Endothelial cell of umbilical vein (primary cell): ENCODE results near the gene IDUA. TPM values are rescaled to one million over a fixed set of nuclear protein-coding genes. Genes with fewer than 3 reads are reported as not detected.

Source experiments
- BruUV-seq: library from RNA; stranded (reverse); fragments of 400-500 nt; replicated peaks from 2 replicates; lab custom pipeline; 2021; lab: Mats Ljungman, UMichigan
- CTCF ChIA-PET: fragments of 300-600, 350-600 bp; sonication (Branson Sonifier 250); formaldehyde crosslinking; loops from one replicate; lab custom pipeline; 2021; ENCODE audit warnings: antibody characterized with exemption, inconsistent platforms; lab: Charles Lee
- POLR2A ChIA-PET: fragments of 300-600, 350-600 bp; sonication (Branson Sonifier 250); formaldehyde crosslinking; loops from one replicate; lab custom pipeline; 2021; ENCODE audit warnings: antibody characterized with exemption, inconsistent platforms; lab: Charles Lee
- DNase-seq: peaks from one replicate; pipeline ENCODE4 v3.0.0-alpha.2; 2011; ENCODE audit warnings: low read depth, low spot score
- FAIRE-seq: peaks from 2 replicates; lab custom pipeline; 2011; peaks lifted over from hg19 to GRCh38; lab: Jason Lieb, UNC
- H2AFZ ChIP-seq: 2 replicates; pipeline ENCODE4 v1.6.0; 2012; ENCODE audit warnings: low read depth, low read length, control low read depth, inconsistent platforms
- H3K27ac ChIP-seq: 2 replicates; pipeline ENCODE4 v1.5.1; 2011; ENCODE audit warnings: low read depth, mild to moderate bottlenecking, control low read depth, low read length, moderate library complexity; ENCODE audit not compliant: insufficient read depth
- H3K27me3 ChIP-seq, 2 experiments: 2 replicates each; pipeline versions ENCODE4 v1.6.0 to v1.6.1; 2011; ENCODE audit warnings: low read length in 2 of 2, mixed read lengths in 1 of 2; ENCODE audit not compliant: control insufficient read depth in 2 of 2, insufficient read depth in 2 of 2
- H3K36me3 ChIP-seq, 2 experiments: 2 replicates in 1 of 2; 3 replicates in 1 of 2; pipeline ENCODE4 v1.5.1; 2011; ENCODE audit warnings: low read length in 2 of 2, mild to moderate bottlenecking in 1 of 2, moderate library complexity in 1 of 2; ENCODE audit not compliant: control insufficient read depth in 2 of 2, insufficient read depth in 2 of 2; ENCODE audit errors: extremely low read depth in 1 of 2
- H3K4me1 ChIP-seq: 3 replicates; pipeline ENCODE4 v1.5.1; 2011; ENCODE audit warnings: mild to moderate bottlenecking, low read length; ENCODE audit not compliant: control insufficient read depth, insufficient read depth; ENCODE audit errors: extremely low read depth
- H3K4me2 ChIP-seq: 2 replicates; pipeline ENCODE4 v1.6.1; 2011; ENCODE audit warnings: low read length, control low read depth, mixed read lengths; ENCODE audit not compliant: insufficient read depth
- H3K4me3 ChIP-seq, 3 experiments: fragments of 200-600 bp in 1 of 3; sonication (generic), shearing (Covaris generic) in 1 of 3; replicated peaks in 1 of 3; 2 replicates each; pipeline ENCODE4 v1.5.1; 2011 to 2016; ENCODE audit warnings: control low read depth in 3 of 3, low read length in 3 of 3, mild to moderate bottlenecking in 2 of 3, inconsistent platforms in 1 of 3, low read depth in 1 of 3, moderate library complexity in 1 of 3; ENCODE audit not compliant: insufficient read depth in 1 of 3
- H3K79me2 ChIP-seq: 2 replicates; pipeline ENCODE4 v1.6.0; 2012; ENCODE audit warnings: low read length, inconsistent platforms; ENCODE audit not compliant: control insufficient read depth, insufficient read depth
- H3K9ac ChIP-seq: replicated peaks from 2 replicates; pipeline ENCODE3; 2011; ENCODE audit warnings: low read length, control low read depth; ENCODE audit not compliant: insufficient read depth; ENCODE audit errors: extremely low read depth
- H3K9me1 ChIP-seq: replicated peaks from 3 replicates; pipeline ENCODE4 v1.6.0; 2011; ENCODE audit warnings: mild to moderate bottlenecking, low read length; ENCODE audit not compliant: control insufficient read depth, insufficient read depth; ENCODE audit errors: extremely low read depth
- H3K9me3 ChIP-seq: replicated peaks from 2 replicates; pipeline ENCODE4 v1.5.1; 2012; ENCODE audit warnings: low read length, inconsistent platforms; ENCODE audit not compliant: control insufficient read depth, insufficient read depth
- H4K20me1 ChIP-seq: replicated peaks from 2 replicates; pipeline ENCODE3; 2011; ENCODE audit warnings: mild to moderate bottlenecking, low read length; ENCODE audit not compliant: control insufficient read depth, insufficient read depth; ENCODE audit errors: extremely low read depth
- EZH2 ChIP-seq: IDR thresholded peaks from 2 replicates; pipeline ENCODE4 v1.6.1; 2012; ENCODE audit warnings: borderline replicate concordance, low read depth, mild to moderate bottlenecking, moderate library complexity, low read length, inconsistent platforms; ENCODE audit not compliant: severe bottlenecking
- FOS ChIP-seq: IDR thresholded peaks from 2 replicates; pipeline ENCODE4 v1.6.1; 2011; ENCODE audit warnings: mild to moderate bottlenecking, low read length, moderate library complexity, borderline replicate concordance; ENCODE audit not compliant: insufficient read depth
- GATA2 ChIP-seq: IDR thresholded peaks from 2 replicates; pipeline ENCODE4 v1.7.0; 2011; ENCODE audit warnings: low read depth, mild to moderate bottlenecking, moderate library complexity, mixed read lengths, low read length; ENCODE audit not compliant: insufficient read length, insufficient read depth
- JUN ChIP-seq: IDR thresholded peaks from 2 replicates; pipeline ENCODE4 v1.6.1; 2011; ENCODE audit warnings: borderline replicate concordance, low read depth; ENCODE audit not compliant: insufficient read length, insufficient read depth
- POLR2A ChIP-seq: IDR thresholded peaks from 2 replicates; pipeline ENCODE4 v1.6.1; 2012; ENCODE audit warnings: low read depth, mild to moderate bottlenecking, control low read depth, low read length
- POLR2AphosphoS5 ChIP-seq: IDR thresholded peaks from 2 replicates; pipeline ENCODE4 v1.6.1; 2012; ENCODE audit warnings: low read depth, mild to moderate bottlenecking, control low read depth, low read length, moderate library complexity; ENCODE audit not compliant: insufficient read depth
- dilution Hi-C: fragments of 300-500 bp; cut with MboI; formaldehyde crosslinking; loops from one replicate; pipeline ENCODE4 v1.15.0; 2019; ENCODE audit warnings: low sequenced_read_pairs; ENCODE audit not compliant: extremely low pct_ligation_motif_present
- intact Hi-C: fragments of 100-400 bp; cut with micrococcal nuclease; formaldehyde crosslinking; loops from one replicate; pipeline ENCODE4 v1.10.0; 2022
- polyA plus RNA-seq, 4 experiments: library from polyadenylated mRNA; depleted of rRNA in 3 of 4; stranded (reverse) in 3 of 4; unstranded in 1 of 4; fragments of >200 nt; gene quantifications; 2 replicates each; pipeline versions ENCODE4 v1.2.1 to v1.2.3, GENCODE V29; 2011 to 2012; ENCODE audit warnings: missing spikeins in 1 of 4
- total RNA-seq: library from RNA; stranded (reverse); gene quantifications from 2 replicates; pipeline ENCODE4 v1.2.3, GENCODE V29; 2021
- TF ChIP-seq, protein P1 (sequence below): IDR thresholded peaks from 2 replicates; pipeline ENCODE4 v1.6.1; 2011; ENCODE audit not compliant: insufficient read depth, insufficient read length

IDUA gene
- total and polyA plus RNA-seq, 2 donors (not counting 3 experiments of a cell fraction or from before 2014, with no cell fraction given), result 19.1 to 34.1 TPM

GRCh38 chr4:970854-971520 is 15.9 kb upstream of the IDUA start:
- Histone ChIP-seq H3K9me3 (no peaks in the 10 kb centered on the region), H4K20me1 (no peaks in the 10 kb centered on the region), H3K4me2 (no peak overlapping the region), H3K36me3 (peaks cover 0 to 9% of the 10 kb centered on the region in 2 experiments), H3K27me3 (no peaks in the 10 kb centered on the region), H3K27ac (no peak overlapping the region), H3K79me2 (no peaks in the 10 kb centered on the region), H3K9me1 (no peaks in the 10 kb centered on the region), H3K4me3 (no peak overlapping the region), H3K9ac (no peak overlapping the region), H3K4me1 (peaks cover 11% of the 10 kb centered on the region), H2AFZ (no peak overlapping the region)
- TF ChIP-seq POLR2AphosphoS5, result no peak
- no peak for TF ChIP-seq FOS
- TF ChIP-seq POLR2A, result no peak
- TF ChIP-seq EZH2, result no peak
- TF ChIP-seq JUN, result no peak
- TF ChIP-seq, protein P1, sequence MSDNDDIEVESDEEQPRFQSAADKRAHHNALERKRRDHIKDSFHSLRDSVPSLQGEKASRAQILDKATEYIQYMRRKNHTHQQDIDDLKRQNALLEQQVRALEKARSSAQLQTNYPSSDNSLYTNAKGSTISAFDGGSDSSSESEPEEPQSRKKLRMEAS, result no peak
- no peak for TF ChIP-seq GATA2
- CTCF ChIA-PET, result no interaction called here
- POLR2A ChIA-PET, result no interaction called here
- FAIRE-seq (no peak), DNase-seq (no peak)
- no TSS peak for BruUV-seq
- dilution Hi-C loops, result no loop called here
- intact Hi-C loops, result no loop called here
